Lung microvascular endothelial cell (primary cell): Measurements from ENCODE around the gene CLEC4G. TPM values are rescaled to one million over a fixed set of nuclear protein-coding genes. Genes with fewer than 3 reads are reported as not detected.
A peak's percentile ranks its signal among the peaks of the same experiment; 100 is the strongest.

ENCODE experiments used
- DNase-seq, 2 donors: peaks; one replicate each; pipeline versions ENCODE4 v3.0.0 to v3.0.0-alpha.2; 2010; ENCODE audit warnings: low read depth in 2 of 2
- total RNA-seq: library from RNA; depleted of rRNA; stranded (reverse); fragments of >200 nt; gene quantifications from 2 replicates; pipeline ENCODE4 v1.2.1, GENCODE V29; 2014

Gene CLEC4G
- total RNA-seq, 1 donor from 2014 or later: not detected

DNA sequence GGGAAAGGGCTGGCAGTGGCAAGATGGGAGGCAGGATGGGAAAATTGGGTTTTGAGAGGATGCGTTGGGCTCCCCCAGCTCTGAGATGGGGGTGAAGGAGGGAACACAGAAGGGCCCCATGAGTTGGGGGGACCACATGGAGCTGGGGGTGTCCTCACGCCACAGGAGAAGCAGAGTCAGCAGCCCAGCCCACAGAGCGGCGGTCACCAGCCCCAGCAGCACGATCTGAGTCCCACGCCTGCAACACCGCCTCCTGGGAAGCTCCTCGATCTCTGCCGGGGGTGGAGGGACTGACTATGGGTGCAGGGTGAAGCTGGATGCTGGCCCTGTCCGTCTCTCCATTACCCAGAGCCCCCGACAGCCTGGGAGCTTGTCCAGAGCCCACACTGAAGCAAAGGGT, 33.3 kb downstream of the CLEC4G start:
- DNase-seq: no peak

GRCh38 chr19:7697721-7698287, 34.1 kb downstream of the CLEC4G start:
- no peak for DNase-seq

GRCh38 chr19:7694499-7694898, 37.4 kb downstream of the CLEC4G start:
- no peak for DNase-seq

DNA sequence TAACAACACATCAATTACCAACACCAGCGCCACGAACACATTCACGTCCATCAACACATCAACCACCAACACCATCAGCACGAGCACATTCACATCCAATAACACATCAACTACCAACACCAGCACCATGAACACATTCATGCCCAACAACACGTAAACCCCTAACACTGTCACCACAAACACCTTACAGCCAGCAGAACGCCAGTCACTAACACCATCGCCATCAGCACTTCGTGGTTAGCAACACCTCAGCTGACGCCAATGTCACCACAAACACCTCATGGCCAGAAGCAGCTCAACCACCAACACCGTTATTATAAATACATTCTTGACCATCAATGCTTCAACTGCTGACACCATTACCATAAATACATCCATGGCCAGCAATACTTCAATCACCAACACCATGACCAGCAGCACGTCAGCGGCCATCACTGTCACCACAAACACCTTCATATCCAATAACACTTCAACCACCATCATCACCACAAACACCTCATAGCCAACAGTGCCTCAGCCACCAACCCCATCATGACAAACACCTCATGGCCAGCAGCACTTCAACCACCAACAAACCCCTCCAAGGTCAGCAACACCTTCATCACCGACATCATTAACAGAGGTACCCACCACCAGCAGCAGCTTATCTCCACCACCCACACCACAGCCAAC, 39.4 kb downstream of the CLEC4G start:
- no peak for DNase-seq

- DNase-seq: no peak
These were observed 40.4 kb downstream of the CLEC4G start for GRCh38 chr19:7691497-7691896.

- no peak for DNase-seq
These were observed 41.1 kb downstream of the CLEC4G start for GRCh38 chr19:7690779-7691258.

GRCh38 chr19:7689165-7689564, 42.7 kb downstream of the CLEC4G start:
- DNase-seq: no peak

GRCh38 chr19:7687177-7687576, 44.7 kb downstream of the CLEC4G start:
- no peak for DNase-seq

- no peak for DNase-seq
These were observed 46.1 kb downstream of the CLEC4G start for GRCh38 chr19:7685546-7686445.

DNA sequence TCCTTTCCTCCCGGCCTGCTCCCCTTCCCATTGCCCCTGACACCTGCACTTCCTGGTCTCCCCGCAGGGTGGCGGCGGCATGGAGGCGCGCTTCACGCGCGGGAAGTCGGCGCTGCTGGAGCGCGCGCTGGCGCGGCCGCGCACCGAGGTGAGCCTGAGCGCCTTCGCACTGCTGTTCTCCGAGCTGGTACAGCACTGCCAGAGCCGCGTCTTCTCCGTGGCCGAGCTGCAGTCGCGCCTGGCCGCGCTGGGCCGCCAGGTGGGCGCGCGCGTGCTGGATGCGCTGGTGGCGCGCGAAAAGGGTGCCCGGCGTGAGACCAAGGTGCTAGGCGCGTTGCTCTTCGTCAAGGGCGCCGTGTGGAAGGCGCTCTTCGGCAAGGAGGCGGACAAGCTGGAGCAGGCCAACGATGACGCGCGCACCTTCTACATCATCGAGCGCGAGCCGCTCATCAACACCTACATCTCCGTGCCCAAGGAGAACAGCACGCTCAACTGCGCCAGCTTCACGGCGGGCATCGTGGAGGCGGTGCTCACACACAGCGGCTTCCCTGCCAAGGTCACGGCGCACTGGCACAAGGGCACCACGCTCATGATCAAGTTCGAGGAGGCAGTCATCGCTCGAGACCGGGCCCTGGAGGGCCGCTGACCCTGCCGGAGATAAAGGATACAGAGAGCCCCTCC, 49.6 kb downstream of the CLEC4G start:
- DNase-seq: no peak

GRCh38 chr19:7681340-7682174, 50.4 kb downstream of the CLEC4G start:
- peak; percentile 72 to 83 for DNase-seq

DNA sequence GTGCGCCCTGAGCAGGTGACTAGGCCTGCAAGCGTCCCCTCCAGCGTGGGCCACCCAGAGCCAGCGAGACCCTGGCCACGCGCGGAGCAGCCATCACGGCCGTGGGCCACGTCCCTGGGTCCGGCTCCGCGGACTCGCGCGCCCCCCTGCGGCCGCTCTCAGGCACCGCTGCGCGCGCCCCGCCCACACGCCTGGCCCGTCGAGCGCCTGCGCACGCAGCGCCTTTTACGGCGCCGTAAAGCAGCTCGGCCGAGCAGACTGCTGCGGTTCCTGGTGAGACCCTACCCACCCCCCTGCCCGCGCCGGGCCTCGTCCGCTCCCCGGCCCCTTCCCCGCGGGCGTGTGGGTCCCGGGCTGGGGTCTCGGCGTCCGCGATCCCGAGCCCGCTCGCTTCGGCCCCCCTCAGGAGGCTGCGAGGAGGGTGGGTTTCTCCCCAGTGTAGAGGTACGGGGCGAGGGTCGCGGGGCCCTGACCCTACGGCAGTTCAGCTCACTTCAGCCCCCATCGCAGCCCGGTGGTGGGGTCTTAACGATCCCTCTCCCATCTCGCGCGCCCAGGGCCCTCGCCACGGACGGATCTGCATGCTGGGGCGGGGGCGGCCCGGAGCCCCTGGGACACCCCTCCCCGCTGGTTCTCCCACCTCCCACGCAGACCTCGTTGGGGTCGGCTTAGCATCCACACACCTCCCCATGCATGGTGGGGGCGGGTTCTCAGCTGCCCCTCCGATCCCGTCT, 51.1 kb downstream of the CLEC4G start, which contains the start of gene TRAPPC5:
TSS of gene TRAPPC5 (plus strand) at position 228 of the 734 bp plus-strand sequence. CDS start 1,421 bp downstream, outside the sequence.
- DNase-seq: peak; percentile 84 to 90

GRCh38 chr19:7679771-7680605, 51.9 kb downstream of the CLEC4G start:
- DNase-seq: no peak

DNA sequence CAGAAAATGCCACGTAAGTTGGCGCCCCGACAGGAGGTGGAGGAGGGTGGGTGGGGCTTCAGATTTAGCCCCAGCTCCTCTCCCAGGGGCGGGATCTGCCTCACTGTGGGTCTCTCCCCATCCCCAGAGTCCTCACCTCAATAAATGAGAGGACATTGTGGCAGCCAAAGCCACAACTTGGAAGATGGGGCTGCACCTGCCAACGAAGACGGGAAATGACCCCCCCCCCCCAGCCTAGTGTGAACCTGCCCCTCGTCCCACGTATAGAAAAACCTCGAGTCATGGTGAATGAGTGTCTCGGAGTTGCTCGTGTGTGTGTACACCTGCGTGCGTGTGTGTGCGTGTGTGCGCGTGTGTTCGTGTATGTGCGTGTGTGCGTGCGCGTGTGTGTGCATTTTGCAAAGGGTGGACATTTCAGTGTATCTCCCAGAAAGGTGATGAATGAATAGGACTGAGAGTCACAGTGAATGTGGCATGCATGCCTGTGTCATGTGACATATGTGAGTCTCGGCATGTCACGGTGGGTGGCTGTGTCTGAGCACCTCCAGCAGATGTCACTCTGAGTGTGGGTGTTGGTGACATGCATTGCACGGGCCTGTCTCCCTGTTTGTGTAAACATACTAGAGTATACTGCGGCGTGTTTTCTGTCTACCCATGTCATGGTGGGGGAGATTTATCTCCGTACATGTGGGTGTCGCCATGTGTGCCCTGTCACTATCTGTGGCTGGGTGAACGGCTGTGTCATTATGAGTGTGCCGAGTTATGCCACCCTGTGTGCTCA, 52.7 kb downstream of the CLEC4G start:
- peak; percentile 24 to 44 for DNase-seq
